Measurements from ENCODE around the gene MUC21. TPM values are rescaled to one million over a fixed set of nuclear protein-coding genes. Genes with fewer than 3 reads are reported as not detected.

Gene MUC21
- total RNA-seq, 2 donors from 2014 or later = not detected

DNA sequence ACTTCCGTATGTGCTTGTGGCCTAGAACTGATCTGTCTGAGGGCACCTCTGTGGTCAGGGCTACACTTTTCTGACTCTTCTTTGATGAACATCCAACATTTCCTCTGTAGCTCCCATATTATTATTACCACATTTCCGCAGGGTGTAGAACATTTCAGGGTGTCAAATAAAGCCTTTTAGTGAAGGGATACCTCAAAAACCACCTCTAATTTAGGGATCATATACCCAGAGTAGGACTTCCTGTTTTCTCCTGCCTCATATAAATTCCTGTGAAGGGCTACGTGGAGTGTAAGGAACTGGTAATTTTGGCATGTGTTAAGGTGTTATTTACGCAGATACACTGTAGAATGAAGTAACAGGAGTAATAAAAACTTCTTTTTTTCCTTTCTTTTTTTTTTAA is 21.3 kb downstream of the MUC21 start:
- H3K4me1 ChIP-seq = peaks cover 0 to 10% of the 10 kb centered on the region in 2 donors
- no peak for DNase-seq (ENCODE audit: low spot score)
- no peaks in the 10 kb centered on the region for H3K36me3 ChIP-seq
- H3K9me3 ChIP-seq = no peaks in the 10 kb centered on the region
- peak overlapping the region; percentile 35 to 72 for H3K27ac ChIP-seq
- TF ChIP-seq, protein P1, sequence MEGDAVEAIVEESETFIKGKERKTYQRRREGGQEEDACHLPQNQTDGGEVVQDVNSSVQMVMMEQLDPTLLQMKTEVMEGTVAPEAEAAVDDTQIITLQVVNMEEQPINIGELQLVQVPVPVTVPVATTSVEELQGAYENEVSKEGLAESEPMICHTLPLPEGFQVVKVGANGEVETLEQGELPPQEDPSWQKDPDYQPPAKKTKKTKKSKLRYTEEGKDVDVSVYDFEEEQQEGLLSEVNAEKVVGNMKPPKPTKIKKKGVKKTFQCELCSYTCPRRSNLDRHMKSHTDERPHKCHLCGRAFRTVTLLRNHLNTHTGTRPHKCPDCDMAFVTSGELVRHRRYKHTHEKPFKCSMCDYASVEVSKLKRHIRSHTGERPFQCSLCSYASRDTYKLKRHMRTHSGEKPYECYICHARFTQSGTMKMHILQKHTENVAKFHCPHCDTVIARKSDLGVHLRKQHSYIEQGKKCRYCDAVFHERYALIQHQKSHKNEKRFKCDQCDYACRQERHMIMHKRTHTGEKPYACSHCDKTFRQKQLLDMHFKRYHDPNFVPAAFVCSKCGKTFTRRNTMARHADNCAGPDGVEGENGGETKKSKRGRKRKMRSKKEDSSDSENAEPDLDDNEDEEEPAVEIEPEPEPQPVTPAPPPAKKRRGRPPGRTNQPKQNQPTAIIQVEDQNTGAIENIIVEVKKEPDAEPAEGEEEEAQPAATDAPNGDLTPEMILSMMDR (IDR thresholded peaks at IDR 0.05) = no peak
- H3K27me3 ChIP-seq = no peaks in the 10 kb centered on the region
- H3K4me3 ChIP-seq = no peak overlapping the region

GRCh38 chr6:31005249-31006020 is 21.9 kb downstream of the MUC21 start:
- no peak overlapping the region for H3K4me3 ChIP-seq
- no peak for DNase-seq (ENCODE audit: low spot score)
- no peaks in the 10 kb centered on the region for H3K9me3 ChIP-seq
- peak overlapping the region; percentile 35 to 72 for H3K27ac ChIP-seq
- peaks cover 0 to 10% of the 10 kb centered on the region in 2 donors for H3K4me1 ChIP-seq
- TF ChIP-seq, protein P1 (IDR thresholded peaks at IDR 0.05) = no peak
- H3K27me3 ChIP-seq = no peaks in the 10 kb centered on the region
- H3K36me3 ChIP-seq = no peaks in the 10 kb centered on the region

- Histone ChIP-seq H3K4me1 (peaks cover 0 to 10% of the 10 kb centered on the region in 2 donors), H3K27me3 (no peaks in the 10 kb centered on the region), H3K36me3 (no peaks in the 10 kb centered on the region), H3K9me3 (no peaks in the 10 kb centered on the region), H3K27ac (no peak overlapping the region), H3K4me3 (no peak overlapping the region)
- DNase-seq (ENCODE audit: low spot score) = no peak
- TF ChIP-seq, protein P1 (IDR thresholded peaks at IDR 0.05) = no peak
These were observed 24.2 kb downstream of the MUC21 start for GRCh38 chr6:31007694-31008093.

DNA sequence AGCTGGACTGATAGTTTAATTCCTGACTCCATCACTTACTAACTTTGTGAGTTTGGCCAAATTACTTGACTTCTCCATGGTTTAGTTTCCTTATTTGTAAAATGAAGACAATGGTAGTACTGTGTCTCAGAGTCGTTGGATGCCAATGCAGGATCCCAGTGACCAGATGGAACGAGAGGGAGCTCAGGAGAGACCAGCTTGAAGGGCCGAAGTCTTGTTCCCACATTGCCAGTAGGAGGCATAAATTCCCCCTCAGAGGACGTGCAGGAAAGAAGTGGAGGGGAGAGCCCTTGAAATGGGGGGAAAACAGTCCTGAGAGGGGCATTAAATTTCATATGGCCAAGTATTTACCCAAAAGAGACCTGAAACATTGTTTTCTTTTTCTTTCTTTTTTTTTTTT is 24.6 kb downstream of the MUC21 start:
- TF ChIP-seq, protein P1 (IDR thresholded peaks at IDR 0.05) = no peak
- Histone ChIP-seq H3K9me3 (no peaks in the 10 kb centered on the region), H3K27ac (no peak overlapping the region), H3K4me3 (no peak overlapping the region), H3K27me3 (no peaks in the 10 kb centered on the region), H3K4me1 (peaks cover 0 to 10% of the 10 kb centered on the region in 2 donors), H3K36me3 (no peaks in the 10 kb centered on the region)
- DNase-seq (ENCODE audit: low spot score) = no peak

DNA sequence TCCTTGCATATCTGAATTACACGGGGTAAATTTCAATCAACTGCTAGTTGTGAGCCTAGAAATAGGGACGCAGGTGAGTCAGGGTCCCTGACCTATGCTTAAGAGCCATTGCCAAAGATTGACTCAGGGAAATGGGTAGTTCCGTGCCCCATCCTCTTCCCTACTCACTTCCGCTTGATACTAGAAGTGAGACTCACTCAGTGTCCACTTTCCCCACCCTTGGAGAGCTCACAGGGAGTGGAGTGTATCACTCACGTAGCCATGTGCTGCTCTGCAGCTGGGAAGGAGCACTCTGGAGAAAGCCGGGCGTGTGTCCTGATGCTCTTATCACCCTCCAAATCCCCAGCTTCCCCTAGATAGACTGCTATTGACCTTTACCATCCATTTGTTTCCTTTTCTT is 26.2 kb downstream of the MUC21 start:
- H3K4me1 ChIP-seq = peaks cover 0 to 7% of the 10 kb centered on the region in 2 donors
- no peak for DNase-seq (ENCODE audit: low spot score)
- H3K27ac ChIP-seq = no peak overlapping the region
- H3K27me3 ChIP-seq = no peaks in the 10 kb centered on the region
- no peaks in the 10 kb centered on the region for H3K36me3 ChIP-seq
- H3K4me3 ChIP-seq = no peak overlapping the region
- TF ChIP-seq, protein P1 (IDR thresholded peaks at IDR 0.05) = no peak
- peaks cover 0 to 3% of the 10 kb centered on the region in 2 donors for H3K9me3 ChIP-seq

Measured in right atrium auricular region (tissue), 2 donors.